ENCODE results near the gene RASA3.

DNA sequence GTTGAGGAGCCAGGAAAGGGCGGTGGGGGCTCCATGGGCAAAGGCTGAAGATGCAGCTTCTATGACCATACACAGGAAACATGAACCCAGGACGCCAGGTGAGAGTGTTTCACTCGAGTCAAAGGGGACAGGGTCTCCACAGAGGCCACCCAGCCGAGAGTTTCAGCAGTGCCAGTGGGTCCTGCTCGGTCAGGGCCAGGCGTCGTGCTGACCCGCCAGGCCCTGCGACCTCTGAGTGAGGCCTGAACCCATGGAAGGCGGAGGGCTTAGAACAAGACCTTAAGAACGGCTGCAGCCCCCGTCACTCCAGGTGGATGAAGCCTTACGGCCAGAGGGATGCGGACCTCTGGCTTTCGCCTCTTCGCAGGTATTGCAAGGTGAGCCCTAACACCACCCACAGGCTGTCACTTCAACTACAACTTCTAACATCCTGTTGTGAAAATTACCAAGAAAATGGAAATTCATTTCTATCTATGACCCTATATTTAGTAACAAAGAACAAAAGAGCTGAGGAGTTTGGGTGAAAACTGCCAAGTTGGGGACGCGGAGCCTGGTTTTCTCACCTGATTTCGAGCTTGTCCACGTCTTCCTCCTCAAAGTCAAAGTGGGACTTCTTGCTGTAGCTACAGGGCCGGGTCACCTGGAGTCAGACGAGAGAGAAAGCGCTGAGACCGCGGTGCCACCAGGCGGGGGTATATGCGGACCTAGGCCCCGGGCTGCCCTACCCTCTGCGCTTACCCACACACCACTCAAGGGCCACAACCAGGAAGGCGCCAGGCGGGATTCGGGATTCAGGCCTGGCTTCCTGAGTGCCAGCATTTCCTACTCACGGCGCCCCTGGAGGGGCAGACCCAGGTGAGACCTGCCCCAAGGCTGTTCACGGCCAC, 108.5 kb downstream of the RASA3 start:
- TF ChIP-seq, protein P1, sequence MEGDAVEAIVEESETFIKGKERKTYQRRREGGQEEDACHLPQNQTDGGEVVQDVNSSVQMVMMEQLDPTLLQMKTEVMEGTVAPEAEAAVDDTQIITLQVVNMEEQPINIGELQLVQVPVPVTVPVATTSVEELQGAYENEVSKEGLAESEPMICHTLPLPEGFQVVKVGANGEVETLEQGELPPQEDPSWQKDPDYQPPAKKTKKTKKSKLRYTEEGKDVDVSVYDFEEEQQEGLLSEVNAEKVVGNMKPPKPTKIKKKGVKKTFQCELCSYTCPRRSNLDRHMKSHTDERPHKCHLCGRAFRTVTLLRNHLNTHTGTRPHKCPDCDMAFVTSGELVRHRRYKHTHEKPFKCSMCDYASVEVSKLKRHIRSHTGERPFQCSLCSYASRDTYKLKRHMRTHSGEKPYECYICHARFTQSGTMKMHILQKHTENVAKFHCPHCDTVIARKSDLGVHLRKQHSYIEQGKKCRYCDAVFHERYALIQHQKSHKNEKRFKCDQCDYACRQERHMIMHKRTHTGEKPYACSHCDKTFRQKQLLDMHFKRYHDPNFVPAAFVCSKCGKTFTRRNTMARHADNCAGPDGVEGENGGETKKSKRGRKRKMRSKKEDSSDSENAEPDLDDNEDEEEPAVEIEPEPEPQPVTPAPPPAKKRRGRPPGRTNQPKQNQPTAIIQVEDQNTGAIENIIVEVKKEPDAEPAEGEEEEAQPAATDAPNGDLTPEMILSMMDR (conservative IDR thresholded peaks at IDR 0.05 in 1 of 2, IDR thresholded peaks at IDR 0.05 in 1 of 2; ENCODE audit: extremely low read depth in 1 of 2, insufficient read depth in 1 of 2, low read depth in 1 of 2, low read length in 2 of 2): no peak
- TF ChIP-seq EZH2 (IDR thresholded peaks at IDR 0.05; ENCODE audit: borderline replicate concordance, low read length): no peak
